HepG2 (cell line): ENCODE data around the gene USP32. TPM values are rescaled to one million over a fixed set of nuclear protein-coding genes. Genes with fewer than 3 reads are reported as not detected.

Source experiments
- DNMT1 ChIP-seq: sonication (generic); formaldehyde crosslinking; IDR thresholded peaks from 2 replicates; pipeline ENCODE4 v1.5.1; 2020; ENCODE audit warnings: mild to moderate bottlenecking, missing genetic modification reagents
- KLF6 ChIP-seq: IDR thresholded peaks from 2 replicates; pipeline ENCODE4 v1.8.0; 2016; ENCODE audit warnings: missing biosample characterization, missing genetic modification reagents
- RBM39 ChIP-seq: fragments of 200-400 bp; formaldehyde crosslinking; IDR thresholded peaks from one replicate; pipeline ENCODE4 v1.6.1; 2018; ENCODE audit warnings: antibody characterized with exemption, mild to moderate bottlenecking, low read depth, low read length; ENCODE audit not compliant: poor library complexity, severe bottlenecking
- RFX5 ChIP-seq: IDR thresholded peaks from 2 replicates; pipeline ENCODE4 v1.6.1; 2011; ENCODE audit warnings: low read depth, low read length, improper control_type of control experiment
- SMAD1 ChIP-seq: sonication (generic); formaldehyde crosslinking; IDR thresholded peaks from 2 replicates; pipeline ENCODE4 v1.4.0; 2020; ENCODE audit warnings: missing genetic modification reagents, low read depth, mild to moderate bottlenecking, borderline replicate concordance
- ZNF329 ChIP-seq: sonication (generic); formaldehyde crosslinking; IDR thresholded peaks from 2 replicates; pipeline ENCODE4 v1.9.0; 2021; ENCODE audit warnings: low read depth, mild to moderate bottlenecking, missing genetic modification reagents
- ZNF557 ChIP-seq: sonication (generic); formaldehyde crosslinking; IDR thresholded peaks from 2 replicates; pipeline ENCODE4 v1.4.0; 2020; ENCODE audit warnings: missing genetic modification reagents
- ZNF678 ChIP-seq: sonication (generic); formaldehyde crosslinking; IDR thresholded peaks from 2 replicates; pipeline ENCODE4 v1.4.0; 2020; ENCODE audit warnings: mild to moderate bottlenecking, missing genetic modification reagents
- ZNF75D ChIP-seq: sonication (generic); formaldehyde crosslinking; IDR thresholded peaks from 2 replicates; pipeline ENCODE4 v1.8.1; 2023; ENCODE audit warnings: missing genetic modification reagents, mild to moderate bottlenecking, borderline replicate concordance
- polyA plus RNA-seq, 8 experiments: library from polyadenylated mRNA; depleted of rRNA in 3 of 8; stranded (reverse) in 7 of 8; unstranded in 1 of 8; fragments of >200 nt; fragmentation: Illumina TruSeq in 4 of 8; extraction: Trizol in 4 of 8; gene quantifications; 2 replicates each; pipeline versions ENCODE4 v1.2.1 to v1.2.3, GENCODE V29; 2011 to 2016; ENCODE audit warnings: low read depth in 4 of 8, missing spikeins in 1 of 8, mixed read lengths in 1 of 8; ENCODE audit not compliant: insufficient read depth in 1 of 8
- total RNA-seq, 5 experiments: library from RNA; depleted of rRNA; stranded (reverse); fragments of >200 nt; fragmentation: Illumina TruSeq; extraction: Trizol; gene quantifications; 2 replicates each; pipeline ENCODE4 v1.2.3, GENCODE V29; 2016; ENCODE audit warnings: low read depth in 1 of 5
- TF ChIP-seq, protein P1 (sequence below): sonication (generic); formaldehyde crosslinking; conservative IDR thresholded peaks from 2 replicates; pipeline ENCODE4 v1.4.0; 2020; ENCODE audit warnings: missing genetic modification reagents
- TF ChIP-seq, protein P2 (sequence below): sonication (generic); formaldehyde crosslinking; IDR thresholded peaks from 2 replicates; pipeline ENCODE4 v1.5.0; 2020; ENCODE audit warnings: missing genetic modification reagents
- TF ChIP-seq, protein P3 (sequence below): sonication (generic); formaldehyde crosslinking; IDR thresholded peaks from 2 replicates; pipeline ENCODE4 v1.5.0; 2020; ENCODE audit warnings: missing genetic modification reagents
- TF ChIP-seq, protein P4 (sequence below): sonication (generic); formaldehyde crosslinking; IDR thresholded peaks from 2 replicates; pipeline ENCODE4 v1.4.0; 2020; ENCODE audit warnings: missing genetic modification reagents, borderline replicate concordance
- TF ChIP-seq, protein P5 (sequence below): sonication (generic); formaldehyde crosslinking; IDR thresholded peaks from 2 replicates; pipeline ENCODE4 v1.5.1; 2020; ENCODE audit warnings: mild to moderate bottlenecking, missing genetic modification reagents, moderate library complexity
- TF ChIP-seq, protein P6 (sequence below): sonication (generic); formaldehyde crosslinking; conservative IDR thresholded peaks from 2 replicates; pipeline ENCODE4 v1.4.0; 2020; ENCODE audit warnings: missing genetic modification reagents

The USP32 gene
- total and polyA plus RNA-seq, 2 of the 13 experiments (the other 11 are each of a cell fraction or from before 2014, with no cell fraction given), result 24.9 to 39.9 TPM

DNA sequence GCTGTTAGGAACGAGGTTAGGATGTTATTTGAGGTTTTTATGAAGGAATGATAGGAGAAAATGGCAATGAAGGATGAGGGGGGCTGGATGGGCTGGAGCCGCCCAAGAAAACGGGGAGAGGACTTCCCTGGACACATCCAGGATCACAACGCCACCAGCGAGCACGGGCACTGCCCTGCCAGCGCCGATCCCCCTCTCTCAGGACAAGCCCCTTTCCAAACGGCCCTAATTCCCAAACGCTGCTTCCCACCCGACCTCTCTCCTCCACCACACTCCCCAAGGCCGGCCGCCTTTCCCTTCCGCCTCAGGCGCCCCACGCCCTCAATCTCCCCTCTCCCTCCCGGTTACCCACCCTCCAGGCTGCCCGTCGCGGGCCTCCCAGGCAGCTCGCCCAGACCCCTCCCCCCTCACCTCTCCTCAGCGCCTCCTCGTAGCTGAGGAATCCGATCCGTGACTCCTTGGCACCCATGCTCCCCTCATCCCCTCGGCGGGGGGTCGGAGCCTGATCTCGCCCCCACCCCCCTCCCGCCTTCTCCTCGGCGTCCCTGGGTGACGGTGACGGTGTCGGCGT lies 377 bp downstream of the USP32 start (continued):
- TF ChIP-seq, protein P1, sequence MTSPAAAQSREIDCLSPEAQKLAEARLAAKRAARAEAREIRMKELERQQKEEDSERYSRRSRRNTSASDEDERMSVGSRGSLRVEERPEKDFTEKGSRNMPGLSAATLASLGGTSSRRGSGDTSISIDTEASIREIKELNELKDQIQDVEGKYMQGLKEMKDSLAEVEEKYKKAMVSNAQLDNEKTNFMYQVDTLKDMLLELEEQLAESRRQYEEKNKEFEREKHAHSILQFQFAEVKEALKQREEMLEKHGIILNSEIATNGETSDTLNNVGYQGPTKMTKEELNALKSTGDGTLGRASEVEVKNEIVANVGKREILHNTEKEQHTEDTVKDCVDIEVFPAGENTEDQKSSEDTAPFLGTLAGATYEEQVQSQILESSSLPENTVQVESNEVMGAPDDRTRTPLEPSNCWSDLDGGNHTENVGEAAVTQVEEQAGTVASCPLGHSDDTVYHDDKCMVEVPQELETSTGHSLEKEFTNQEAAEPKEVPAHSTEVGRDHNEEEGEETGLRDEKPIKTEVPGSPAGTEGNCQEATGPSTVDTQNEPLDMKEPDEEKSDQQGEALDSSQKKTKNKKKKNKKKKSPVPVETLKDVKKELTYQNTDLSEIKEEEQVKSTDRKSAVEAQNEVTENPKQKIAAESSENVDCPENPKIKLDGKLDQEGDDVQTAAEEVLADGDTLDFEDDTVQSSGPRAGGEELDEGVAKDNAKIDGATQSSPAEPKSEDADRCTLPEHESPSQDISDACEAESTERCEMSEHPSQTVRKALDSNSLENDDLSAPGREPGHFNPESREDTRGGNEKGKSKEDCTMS (CRISPR knock-in tag), result no peak
- peak; percentile 13; the same call in 1 of the 2 replicates for TF ChIP-seq ZNF678 (CRISPR knock-in tag)
- TF ChIP-seq RFX5, result no peak
- no peak for TF ChIP-seq ZNF75D
- TF ChIP-seq ZNF329 (CRISPR knock-in tag), result no peak
- TF ChIP-seq, protein P2, sequence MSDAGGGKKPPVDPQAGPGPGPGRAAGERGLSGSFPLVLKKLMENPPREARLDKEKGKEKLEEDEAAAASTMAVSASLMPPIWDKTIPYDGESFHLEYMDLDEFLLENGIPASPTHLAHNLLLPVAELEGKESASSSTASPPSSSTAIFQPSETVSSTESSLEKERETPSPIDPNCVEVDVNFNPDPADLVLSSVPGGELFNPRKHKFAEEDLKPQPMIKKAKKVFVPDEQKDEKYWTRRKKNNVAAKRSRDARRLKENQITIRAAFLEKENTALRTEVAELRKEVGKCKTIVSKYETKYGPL, result no peak
- TF ChIP-seq ZNF557 (CRISPR knock-in tag), result no peak
- TF ChIP-seq, protein P3, sequence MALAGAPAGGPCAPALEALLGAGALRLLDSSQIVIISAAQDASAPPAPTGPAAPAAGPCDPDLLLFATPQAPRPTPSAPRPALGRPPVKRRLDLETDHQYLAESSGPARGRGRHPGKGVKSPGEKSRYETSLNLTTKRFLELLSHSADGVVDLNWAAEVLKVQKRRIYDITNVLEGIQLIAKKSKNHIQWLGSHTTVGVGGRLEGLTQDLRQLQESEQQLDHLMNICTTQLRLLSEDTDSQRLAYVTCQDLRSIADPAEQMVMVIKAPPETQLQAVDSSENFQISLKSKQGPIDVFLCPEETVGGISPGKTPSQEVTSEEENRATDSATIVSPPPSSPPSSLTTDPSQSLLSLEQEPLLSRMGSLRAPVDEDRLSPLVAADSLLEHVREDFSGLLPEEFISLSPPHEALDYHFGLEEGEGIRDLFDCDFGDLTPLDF (CRISPR knock-in tag), result no peak
- no peak for TF ChIP-seq RBM39
- TF ChIP-seq, protein P4, sequence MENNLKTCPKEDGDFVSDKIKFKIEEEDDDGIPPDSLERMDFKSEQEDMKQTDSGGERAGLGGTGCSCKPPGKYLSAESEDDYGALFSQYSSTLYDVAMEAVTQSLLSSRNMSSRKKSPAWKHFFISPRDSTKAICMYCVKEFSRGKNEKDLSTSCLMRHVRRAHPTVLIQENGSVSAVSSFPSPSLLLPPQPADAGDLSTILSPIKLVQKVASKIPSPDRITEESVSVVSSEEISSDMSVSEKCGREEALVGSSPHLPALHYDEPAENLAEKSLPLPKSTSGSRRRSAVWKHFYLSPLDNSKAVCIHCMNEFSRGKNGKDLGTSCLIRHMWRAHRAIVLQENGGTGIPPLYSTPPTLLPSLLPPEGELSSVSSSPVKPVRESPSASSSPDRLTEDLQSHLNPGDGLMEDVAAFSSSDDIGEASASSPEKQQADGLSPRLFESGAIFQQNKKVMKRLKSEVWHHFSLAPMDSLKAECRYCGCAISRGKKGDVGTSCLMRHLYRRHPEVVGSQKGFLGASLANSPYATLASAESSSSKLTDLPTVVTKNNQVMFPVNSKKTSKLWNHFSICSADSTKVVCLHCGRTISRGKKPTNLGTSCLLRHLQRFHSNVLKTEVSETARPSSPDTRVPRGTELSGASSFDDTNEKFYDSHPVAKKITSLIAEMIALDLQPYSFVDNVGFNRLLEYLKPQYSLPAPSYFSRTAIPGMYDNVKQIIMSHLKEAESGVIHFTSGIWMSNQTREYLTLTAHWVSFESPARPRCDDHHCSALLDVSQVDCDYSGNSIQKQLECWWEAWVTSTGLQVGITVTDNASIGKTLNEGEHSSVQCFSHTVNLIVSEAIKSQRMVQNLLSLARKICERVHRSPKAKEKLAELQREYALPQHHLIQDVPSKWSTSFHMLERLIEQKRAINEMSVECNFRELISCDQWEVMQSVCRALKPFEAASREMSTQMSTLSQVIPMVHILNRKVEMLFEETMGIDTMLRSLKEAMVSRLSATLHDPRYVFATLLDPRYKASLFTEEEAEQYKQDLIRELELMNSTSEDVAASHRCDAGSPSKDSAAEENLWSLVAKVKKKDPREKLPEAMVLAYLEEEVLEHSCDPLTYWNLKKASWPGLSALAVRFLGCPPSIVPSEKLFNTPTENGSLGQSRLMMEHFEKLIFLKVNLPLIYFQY (CRISPR knock-in tag), result no peak
- no peak for TF ChIP-seq DNMT1
- TF ChIP-seq, protein P5, sequence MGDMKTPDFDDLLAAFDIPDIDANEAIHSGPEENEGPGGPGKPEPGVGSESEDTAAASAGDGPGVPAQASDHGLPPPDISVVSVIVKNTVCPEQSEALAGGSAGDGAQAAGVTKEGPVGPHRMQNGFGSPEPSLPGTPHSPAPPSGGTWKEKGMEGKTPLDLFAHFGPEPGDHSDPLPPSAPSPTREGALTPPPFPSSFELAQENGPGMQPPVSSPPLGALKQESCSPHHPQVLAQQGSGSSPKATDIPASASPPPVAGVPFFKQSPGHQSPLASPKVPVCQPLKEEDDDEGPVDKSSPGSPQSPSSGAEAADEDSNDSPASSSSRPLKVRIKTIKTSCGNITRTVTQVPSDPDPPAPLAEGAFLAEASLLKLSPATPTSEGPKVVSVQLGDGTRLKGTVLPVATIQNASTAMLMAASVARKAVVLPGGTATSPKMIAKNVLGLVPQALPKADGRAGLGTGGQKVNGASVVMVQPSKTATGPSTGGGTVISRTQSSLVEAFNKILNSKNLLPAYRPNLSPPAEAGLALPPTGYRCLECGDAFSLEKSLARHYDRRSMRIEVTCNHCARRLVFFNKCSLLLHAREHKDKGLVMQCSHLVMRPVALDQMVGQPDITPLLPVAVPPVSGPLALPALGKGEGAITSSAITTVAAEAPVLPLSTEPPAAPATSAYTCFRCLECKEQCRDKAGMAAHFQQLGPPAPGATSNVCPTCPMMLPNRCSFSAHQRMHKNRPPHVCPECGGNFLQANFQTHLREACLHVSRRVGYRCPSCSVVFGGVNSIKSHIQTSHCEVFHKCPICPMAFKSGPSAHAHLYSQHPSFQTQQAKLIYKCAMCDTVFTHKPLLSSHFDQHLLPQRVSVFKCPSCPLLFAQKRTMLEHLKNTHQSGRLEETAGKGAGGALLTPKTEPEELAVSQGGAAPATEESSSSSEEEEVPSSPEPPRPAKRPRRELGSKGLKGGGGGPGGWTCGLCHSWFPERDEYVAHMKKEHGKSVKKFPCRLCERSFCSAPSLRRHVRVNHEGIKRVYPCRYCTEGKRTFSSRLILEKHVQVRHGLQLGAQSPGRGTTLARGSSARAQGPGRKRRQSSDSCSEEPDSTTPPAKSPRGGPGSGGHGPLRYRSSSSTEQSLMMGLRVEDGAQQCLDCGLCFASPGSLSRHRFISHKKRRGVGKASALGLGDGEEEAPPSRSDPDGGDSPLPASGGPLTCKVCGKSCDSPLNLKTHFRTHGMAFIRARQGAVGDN (CRISPR knock-in tag), result no peak
- TF ChIP-seq SMAD1 (CRISPR knock-in tag), result 0 out of 2 replicates have a peak, but pooled peaks have one; percentile 12
- TF ChIP-seq KLF6 (CRISPR knock-in tag), result no peak
- TF ChIP-seq, protein P6, sequence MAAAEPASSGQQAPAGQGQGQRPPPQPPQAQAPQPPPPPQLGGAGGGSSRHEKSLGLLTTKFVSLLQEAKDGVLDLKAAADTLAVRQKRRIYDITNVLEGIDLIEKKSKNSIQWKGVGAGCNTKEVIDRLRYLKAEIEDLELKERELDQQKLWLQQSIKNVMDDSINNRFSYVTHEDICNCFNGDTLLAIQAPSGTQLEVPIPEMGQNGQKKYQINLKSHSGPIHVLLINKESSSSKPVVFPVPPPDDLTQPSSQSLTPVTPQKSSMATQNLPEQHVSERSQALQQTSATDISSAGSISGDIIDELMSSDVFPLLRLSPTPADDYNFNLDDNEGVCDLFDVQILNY, result no peak
